ENCODE data around the gene TICAM2. TPM values are rescaled to one million over a fixed set of nuclear protein-coding genes. Genes with fewer than 3 reads are reported as not detected.

The TICAM2 gene
- total and polyA plus RNA-seq, 9 of the 15 experiments (the other 6 are each of a cell fraction or from before 2014, with no cell fraction given): 0.15 to 1.8 (median 0.98) TPM

DNA sequence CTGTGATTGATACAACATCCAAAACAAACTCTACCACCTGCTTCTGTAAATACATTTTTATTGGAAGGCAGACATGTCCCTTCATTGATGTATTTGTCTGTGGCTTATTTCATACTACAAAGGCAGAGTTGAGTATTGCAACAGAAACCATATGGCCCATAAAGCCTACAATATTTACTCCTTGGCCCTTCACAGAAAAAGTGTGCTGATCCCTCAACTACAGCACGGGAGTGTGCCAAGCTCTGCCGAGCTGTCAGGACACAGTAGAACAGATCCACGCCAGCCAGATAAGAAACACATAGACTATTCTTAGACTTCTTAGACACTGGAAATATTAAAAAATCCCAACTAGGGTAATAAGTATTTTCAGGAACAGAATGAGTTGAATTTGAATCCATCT lies 13.2 kb downstream of the TICAM2 start:
- intact Hi-C loops (cut with micrococcal nuclease): loop anchor here (5.0 to 10.0 kb wide), 3 partner anchors 42 to 1974 kb away; no protein-coding TSS in a partner anchor
- ATAC-seq (no peak), FAIRE-seq (no peak), DNase-seq (ENCODE audit: extremely low read depth in 1 of 4, low spot score in 3 of 4) (no peak)
- TF ChIP-seq CHAMP1 (IDR thresholded peaks at IDR 0.05): no peak
- TF ChIP-seq, protein P1, sequence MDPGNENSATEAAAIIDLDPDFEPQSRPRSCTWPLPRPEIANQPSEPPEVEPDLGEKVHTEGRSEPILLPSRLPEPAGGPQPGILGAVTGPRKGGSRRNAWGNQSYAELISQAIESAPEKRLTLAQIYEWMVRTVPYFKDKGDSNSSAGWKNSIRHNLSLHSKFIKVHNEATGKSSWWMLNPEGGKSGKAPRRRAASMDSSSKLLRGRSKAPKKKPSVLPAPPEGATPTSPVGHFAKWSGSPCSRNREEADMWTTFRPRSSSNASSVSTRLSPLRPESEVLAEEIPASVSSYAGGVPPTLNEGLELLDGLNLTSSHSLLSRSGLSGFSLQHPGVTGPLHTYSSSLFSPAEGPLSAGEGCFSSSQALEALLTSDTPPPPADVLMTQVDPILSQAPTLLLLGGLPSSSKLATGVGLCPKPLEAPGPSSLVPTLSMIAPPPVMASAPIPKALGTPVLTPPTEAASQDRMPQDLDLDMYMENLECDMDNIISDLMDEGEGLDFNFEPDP (CRISPR knock-in tag; IDR thresholded peaks at IDR 0.05): no peak
- ChIA-PET POLR2A (no interaction called here), CTCF (ENCODE audit: low intra/inter-chr PET ratio) (no interaction called here)
- H3K4me3 ChIP-seq: no peak overlapping the region
- no peak overlapping the region for H3K27ac ChIP-seq (ENCODE audit: extremely low read depth, low read depth, low read length)
- no peaks in the 10 kb centered on the region for H3K27me3 ChIP-seq (ENCODE audit: control insufficient read depth in 2 of 2, insufficient read depth in 2 of 2, low read length in 2 of 2)
- no peaks in the 10 kb centered on the region for H3K79me2 ChIP-seq (ENCODE audit: control insufficient read depth, insufficient read depth, low read length)
- WGBS (ENCODE audit: insufficient coverage, low coverage, missing lambda C conversion rate): 50% methylated on average over 3 of the region's 3 CpGs
- in situ Hi-C loops (cut with MboI): loop anchor here (25.0 kb wide), 1 partner anchor 1902 kb away; no protein-coding TSS in a partner anchor
- H3K36me3 ChIP-seq (ENCODE audit: control insufficient read depth, insufficient read depth, low read length): no peaks in the 10 kb centered on the region
- no peak overlapping the region for H2AFZ ChIP-seq (ENCODE audit: low read depth, low read length)
- no peaks in the 10 kb centered on the region for H3K4me1 ChIP-seq (replicated peaks in 1 of 2; ENCODE audit: control insufficient read depth in 2 of 2, insufficient read depth in 2 of 2, low read length in 2 of 2)
- no peak overlapping the region for H3K9ac ChIP-seq (ENCODE audit: insufficient read depth in 1 of 2, low read depth in 2 of 2, low read length in 2 of 2)
- no peaks in the 10 kb centered on the region for H3K9me1 ChIP-seq (ENCODE audit: control insufficient read depth, insufficient read depth, low read length)
- no peaks in the 10 kb centered on the region for H3K9me3 ChIP-seq (replicated peaks; ENCODE audit: control insufficient read depth, insufficient read depth, low read depth, low read length)
- H4K20me1 ChIP-seq (replicated peaks; ENCODE audit: control insufficient read depth, insufficient read depth, low read length): no peaks in the 10 kb centered on the region
- H3K4me2 ChIP-seq (ENCODE audit: insufficient read depth, low read length): no peak overlapping the region
- BruUV-seq (replicated peaks): no TSS peak
